GM18868 (cell line): ENCODE measurements around the gene PNPLA7.
"Not testable (repeated sequence)": the region's sequence is repeated elsewhere in the genome, so short reads cannot be mapped to it uniquely, and the experiment has no call there.

Source experiments
- ATAC-seq: cut with Tn5 transposase; IDR thresholded peaks from one replicate; pipeline ENCODE4 v1.9.1; 2021; ENCODE audit warnings: mild to moderate bottlenecking, moderate library complexity; ENCODE audit not compliant: unreplicated experiment

The PNPLA7 gene

GRCh38 chr9:137575716-137576411, 25.7 kb upstream of the PNPLA7 start:
- ATAC-seq, result no peak

DNA sequence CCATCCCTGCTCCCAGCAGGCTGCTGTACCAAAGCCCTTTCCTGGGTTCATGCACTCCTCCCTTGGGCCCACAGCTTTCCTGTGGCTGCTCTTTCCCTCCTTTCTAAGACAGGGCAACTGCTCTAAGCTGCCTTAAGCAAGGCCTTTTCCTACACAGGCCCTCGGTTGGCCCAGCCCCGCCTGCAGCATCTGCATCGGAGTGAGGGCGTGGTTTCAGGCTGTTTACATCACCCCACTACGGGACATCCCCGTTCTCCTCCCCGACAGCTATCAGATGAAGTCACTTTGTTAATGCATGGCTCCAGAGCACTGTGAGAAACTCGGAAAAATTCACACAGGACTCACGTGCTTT, 25.1 kb upstream of the PNPLA7 start:
- ATAC-seq, result no peak

DNA sequence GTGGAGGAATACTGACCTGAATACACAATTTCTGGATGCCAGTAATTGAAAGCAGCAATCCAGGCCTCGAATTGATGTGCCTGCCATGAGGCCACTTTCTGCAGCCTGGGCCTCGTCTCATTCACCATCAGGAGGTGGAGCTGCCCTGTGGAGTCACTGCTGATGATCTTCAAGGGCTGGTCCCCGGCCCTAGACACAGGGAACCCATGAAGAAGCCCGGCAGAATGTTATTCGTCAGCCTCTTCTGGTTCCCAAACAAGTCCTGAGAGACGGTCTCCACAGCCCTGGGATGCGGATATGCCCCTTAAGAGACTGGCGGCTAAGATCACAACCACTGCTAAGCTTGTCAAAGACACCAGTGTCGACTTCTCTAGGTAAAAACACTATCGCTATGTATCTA, 24.0 kb upstream of the PNPLA7 start:
- no peak for ATAC-seq

DNA sequence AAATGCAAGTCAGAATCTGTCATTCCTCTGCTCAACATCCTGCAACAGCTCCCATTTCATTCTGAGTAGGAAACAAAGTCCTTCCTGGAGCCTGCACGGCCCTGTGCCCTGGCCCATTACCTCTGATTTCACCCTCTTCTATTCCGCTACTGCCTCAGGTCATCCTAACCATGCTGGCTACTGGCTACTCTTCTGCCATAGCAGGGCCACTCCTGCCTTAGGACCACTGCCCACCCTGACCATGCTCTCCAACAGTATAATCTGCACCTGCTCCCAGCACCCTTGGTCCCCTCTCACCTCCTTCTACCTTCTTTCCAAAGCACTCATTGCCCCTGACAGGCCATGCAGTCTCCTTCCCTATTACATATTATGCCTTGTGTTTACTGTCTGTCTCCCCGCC, 20.4 kb upstream of the PNPLA7 start:
- no peak for ATAC-seq

DNA sequence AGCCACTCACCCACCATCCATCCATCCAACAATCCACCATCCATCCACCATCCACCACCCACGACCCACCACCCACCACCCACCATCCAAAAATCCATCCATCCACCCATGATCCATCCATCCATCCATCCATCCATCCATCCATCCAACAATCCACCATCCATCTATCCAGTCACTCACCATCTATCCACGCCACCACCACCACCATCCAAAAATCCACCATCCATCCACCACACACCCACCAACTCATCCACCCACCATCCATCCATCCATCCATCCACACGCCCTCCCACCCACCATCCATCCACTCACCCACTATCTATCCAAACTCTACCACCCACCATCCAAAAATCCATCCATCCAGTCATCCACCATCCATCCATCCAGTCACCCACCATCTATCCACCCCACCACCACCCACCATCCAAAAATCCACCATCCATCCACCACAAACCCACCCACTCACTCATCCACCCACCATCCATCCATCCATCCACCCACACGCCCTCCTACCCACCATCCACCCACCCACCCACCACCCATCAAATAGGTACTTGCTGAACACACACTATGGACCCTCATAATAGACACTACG, 19.5 kb upstream of the PNPLA7 start:
- ATAC-seq, result no peak

DNA sequence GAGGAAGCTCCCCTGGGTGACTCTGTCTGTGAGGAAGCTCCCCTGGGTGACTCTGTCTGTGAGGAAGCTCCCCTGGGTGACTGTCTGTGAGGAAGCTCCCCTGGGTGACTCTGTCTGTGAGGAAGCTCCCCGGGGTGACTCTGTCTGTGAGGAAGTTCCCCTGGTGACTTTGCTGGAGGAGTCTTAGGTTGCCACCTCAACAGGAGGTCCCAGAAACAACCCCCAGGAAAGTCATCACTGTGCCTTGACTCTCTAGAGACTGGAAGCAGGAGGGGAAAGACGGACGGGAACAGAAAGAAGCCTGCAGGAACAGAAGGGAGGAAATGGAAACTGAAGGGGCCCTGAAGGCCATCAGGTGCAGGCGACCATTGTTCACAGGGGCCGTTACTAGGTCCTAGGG, 18.2 kb upstream of the PNPLA7 start:
- ATAC-seq, result not testable (repeated sequence)

GRCh38 chr9:137564817-137565411, 14.7 kb upstream of the PNPLA7 start:
- ATAC-seq, result no peak

GRCh38 chr9:137564134-137564533, 13.9 kb upstream of the PNPLA7 start:
- ATAC-seq, result no peak

- no peak for ATAC-seq
These were observed 7.9 kb upstream of the PNPLA7 start for GRCh38 chr9:137558127-137558526.

DNA sequence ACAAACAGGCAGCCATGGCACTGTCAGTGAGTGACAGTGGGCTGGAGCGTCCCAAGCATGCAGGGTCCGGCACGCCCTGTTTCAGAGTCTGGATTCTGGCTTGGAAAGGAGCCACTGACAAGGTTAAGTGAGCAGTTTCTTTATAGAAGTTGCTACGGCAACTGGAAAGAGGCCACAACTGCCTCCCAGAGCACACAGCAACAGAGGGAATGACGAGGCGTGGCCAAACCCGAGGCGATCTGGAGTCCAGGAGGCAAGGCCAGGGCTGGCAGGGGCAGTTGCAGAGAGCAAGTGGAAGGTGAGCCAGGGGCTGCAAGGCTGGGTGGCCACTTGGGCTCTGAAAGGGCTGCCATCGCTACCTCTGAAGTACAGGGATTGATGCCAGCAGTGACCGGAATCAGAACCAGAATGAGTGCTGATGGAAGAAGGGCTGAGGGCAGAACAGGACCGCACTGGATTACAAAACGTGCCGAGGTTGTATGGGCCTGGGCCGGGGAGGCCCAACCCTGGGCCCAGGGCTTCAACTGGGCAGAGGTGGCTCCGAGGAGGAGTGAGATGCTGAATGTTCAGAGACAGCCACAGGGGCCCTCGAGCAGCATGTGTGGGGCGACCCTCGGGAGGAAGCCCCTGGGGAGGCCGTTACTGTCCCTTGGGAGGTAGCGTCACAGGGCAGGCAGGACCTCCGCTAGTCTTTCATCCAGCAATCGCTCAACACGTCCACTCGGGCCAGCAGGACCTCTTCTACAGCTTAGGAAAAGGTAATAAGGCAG, 6.1 kb upstream of the PNPLA7 start:
- no peak for ATAC-seq

DNA sequence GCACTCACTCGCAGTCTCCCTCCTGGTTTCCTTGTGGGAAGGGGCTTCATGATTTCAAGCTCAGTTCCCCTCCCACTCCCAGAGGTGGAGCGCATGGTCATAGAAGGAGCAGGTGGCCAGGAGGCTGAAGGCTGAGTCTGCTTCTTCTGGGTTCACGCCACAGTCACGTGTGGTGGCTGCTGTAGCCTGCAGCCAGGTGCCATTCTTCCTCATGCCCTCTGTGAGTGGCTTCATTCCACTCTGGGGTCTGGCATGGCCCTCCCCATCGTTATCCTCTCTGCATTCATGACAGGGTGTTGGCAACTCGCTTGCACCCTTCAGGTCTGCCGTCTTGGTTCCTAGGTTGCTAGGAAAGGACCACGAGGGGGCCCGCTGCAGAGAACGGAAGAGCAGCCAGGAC, 5.0 kb upstream of the PNPLA7 start:
- no peak for ATAC-seq

DNA sequence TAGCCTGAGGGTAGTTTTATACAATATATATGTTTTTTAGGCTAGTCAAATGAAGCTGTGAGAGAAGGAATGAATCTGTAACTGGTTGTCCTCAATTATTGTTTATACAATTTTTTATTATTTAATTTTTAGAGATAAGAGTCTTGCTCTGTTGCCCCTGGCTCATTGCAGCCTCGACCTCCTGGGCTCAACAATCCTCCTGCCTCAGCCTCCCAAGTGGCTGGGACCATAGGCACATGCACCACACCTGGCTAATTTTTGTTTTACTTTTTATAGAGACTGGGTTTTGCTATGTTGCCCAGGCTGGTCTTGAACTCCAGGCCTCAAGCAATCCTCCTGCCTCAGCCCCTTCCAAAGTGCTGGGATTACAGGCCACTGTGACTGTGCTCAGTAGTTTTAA, 4.1 kb upstream of the PNPLA7 start:
- no peak for ATAC-seq

DNA sequence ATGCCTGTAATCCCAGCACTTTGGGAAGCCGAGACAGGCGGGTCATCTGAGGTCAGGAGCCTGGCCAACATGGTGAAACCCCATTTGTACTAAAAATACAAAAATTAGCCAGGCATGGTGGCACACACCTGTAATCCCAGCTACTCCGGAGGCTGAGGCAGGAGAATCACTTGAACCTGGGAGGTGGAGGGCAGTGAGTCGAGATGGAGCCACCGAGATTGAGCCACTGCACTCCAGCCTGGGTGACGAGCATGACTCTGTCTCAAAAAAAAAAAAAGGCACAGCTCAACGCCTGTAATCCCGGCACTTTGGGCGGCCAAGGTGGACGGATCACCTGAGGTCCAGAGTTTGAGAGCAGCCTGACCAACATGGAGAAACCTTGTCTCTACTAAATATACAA, 3.5 kb upstream of the PNPLA7 start:
- ATAC-seq, result not testable (repeated sequence)

DNA sequence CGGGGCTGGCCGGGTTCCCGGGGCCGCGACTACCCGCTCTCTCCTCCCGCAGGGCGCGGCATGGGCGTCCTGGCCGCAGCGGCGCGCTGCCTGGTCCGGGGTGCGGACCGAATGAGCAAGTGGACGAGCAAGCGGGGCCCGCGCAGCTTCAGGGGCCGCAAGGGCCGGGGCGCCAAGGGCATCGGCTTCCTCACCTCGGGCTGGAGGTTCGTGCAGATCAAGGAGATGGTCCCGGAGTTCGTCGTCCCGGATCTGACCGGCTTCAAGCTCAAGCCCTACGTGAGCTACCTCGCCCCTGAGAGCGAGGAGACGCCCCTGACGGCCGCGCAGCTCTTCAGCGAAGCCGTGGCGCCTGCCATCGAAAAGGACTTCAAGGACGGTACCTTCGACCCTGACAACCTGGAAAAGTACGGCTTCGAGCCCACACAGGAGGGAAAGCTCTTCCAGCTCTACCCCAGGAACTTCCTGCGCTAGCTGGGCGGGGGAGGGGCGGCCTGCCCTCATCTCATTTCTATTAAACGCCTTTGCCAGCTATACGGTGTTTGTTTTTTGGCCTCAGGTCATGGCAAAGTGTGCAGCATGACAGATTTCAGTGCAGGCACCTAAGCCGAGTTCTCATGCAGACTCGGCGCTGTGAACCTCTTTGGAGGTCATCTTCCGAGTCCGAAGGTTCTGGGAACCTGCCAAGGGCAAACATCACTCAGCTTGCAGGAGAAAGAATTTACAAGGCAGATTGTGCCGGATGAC, 2.0 kb upstream of the PNPLA7 start:
- peak; percentile 22 for ATAC-seq

- peak; percentile 83 for ATAC-seq
These were observed 1.2 kb upstream of the PNPLA7 start, which contains the start of gene MRPL41 for GRCh38 chr9:137551264-137552021. Gene MRPL41 (plus strand): TSS chr9:137551879. CDS start chr9:137552082, 203 bp downstream.

GRCh38 chr9:137550958-137551263, 709 bp upstream of the PNPLA7 start:
- ATAC-seq, result not testable (repeated sequence)

DNA sequence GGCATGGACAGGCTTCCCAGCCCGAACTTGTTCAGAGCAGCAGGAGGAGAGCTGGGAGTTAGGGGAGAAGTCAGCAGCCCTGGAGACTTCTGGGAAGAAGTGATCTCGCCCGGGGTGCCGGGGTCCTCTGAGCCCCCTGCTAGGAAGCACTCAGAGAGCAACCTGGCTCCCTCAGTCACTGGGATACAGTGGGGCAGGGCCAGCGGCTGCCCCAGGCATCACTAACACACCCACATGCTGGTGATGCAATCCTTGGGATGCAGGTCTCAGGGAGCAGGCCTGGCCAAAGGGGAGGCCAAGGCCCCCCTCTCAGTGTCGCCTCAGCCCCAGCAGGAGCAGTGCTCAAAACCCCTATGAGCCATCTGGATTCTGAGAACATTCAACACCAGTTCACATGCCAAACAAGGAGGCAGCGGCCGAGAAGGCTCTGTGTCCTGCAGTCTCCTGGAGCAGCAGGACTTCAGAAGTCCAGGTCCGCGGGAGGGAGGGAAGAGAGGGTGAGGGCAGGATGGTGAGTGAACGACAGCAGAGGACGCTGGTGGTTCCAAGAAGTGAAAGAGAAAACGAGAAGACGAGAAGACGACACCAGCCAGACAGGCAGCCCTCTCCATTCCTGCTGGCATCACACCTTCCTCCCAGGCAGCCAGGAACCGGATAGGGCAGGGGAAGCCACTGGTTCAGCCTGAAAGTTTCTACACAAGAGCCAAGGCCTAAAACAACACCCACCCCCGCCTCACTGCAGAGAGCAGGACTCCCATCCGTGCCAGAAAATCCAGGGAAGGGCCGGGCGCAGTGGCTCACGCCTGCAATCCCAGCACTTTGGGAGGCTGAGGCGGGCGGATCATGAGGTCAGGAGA, 2.3 kb downstream of the PNPLA7 start:
- ATAC-seq, result no peak

- ATAC-seq, result no peak
These were observed 5.1 kb downstream of the PNPLA7 start for GRCh38 chr9:137545123-137545522.

- no peak for ATAC-seq
These were observed 5.9 kb downstream of the PNPLA7 start for GRCh38 chr9:137544176-137544760.
